Middle frontal gyrus (tissue), 1 donor: ENCODE measurements around the gene MYOG.

ENCODE experiments used
- DNase-seq: peaks from one replicate; pipeline ENCODE4 v3.0.0-alpha.2; 2015; ENCODE audit warnings: low spot score; ENCODE audit errors: extremely low spot score

Gene MYOG

DNA sequence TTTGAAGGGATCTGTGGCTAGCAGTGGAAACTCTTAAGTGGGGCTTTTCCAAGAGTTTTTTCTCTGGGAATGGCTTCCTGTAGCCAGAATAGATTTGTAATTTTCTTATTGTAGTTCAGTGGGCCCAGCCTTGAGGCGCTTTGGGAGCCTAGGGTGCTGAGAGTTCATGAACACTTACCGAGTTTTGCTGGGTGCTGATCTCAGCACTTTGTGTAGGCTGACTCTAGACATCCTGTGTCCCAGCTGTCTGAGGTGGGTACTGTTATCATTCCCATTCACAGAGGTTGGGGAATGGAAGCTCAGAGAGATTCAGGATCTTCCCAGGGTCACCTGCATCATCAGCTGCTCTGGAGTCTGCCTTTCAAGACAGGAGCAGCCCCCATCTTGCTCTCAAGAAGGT is 52.5 kb downstream of the MYOG start:
- DNase-seq: no peak
